SU-DHL-6 (cell line): ENCODE measurements around the gene ATG9B.

Source experiments
- H2AFZ ChIP-seq: fragments of 200-600 bp; sonication (generic); 2 replicates; pipeline ENCODE4 v1.6.1; 2014; ENCODE audit warnings: low read depth, mild to moderate bottlenecking, moderate library complexity, mixed read lengths, antibody characterized with exemption, low read length; ENCODE audit not compliant: severe bottlenecking
- H3F3A ChIP-seq: fragments of 200-600 bp; shearing (Covaris generic); 2 replicates; pipeline ENCODE4 v1.6.0; 2016; ENCODE audit warnings: antibody characterized with exemption, mild to moderate bottlenecking; ENCODE audit not compliant: insufficient read depth
- H3K27ac ChIP-seq: fragments of 200-600 bp; sonication (generic); 2 replicates; pipeline ENCODE4 v1.5.1; 2016; ENCODE audit warnings: low read depth, mild to moderate bottlenecking, low read length, moderate library complexity, mixed read lengths
- H3K27me3 ChIP-seq: fragments of 200-600 bp; sonication (generic), shearing (Covaris generic); 2 replicates; pipeline ENCODE4 v1.6.0; 2014; ENCODE audit warnings: mild to moderate bottlenecking, low read length
- H3K36me3 ChIP-seq: fragments of 200-600 bp; sonication (generic); 2 replicates; pipeline ENCODE4 v1.6.1; 2014; ENCODE audit warnings: mild to moderate bottlenecking, low read length, mixed read lengths
- H3K4me2 ChIP-seq: fragments of 300-600, 200-600 bp; shearing (Covaris generic), sonication (generic); 2 replicates; pipeline ENCODE4 v1.6.0; 2014; ENCODE audit warnings: low read length, low read depth, mild to moderate bottlenecking; ENCODE audit not compliant: poor library complexity, severe bottlenecking
- H3K4me3 ChIP-seq: fragments of 200-600 bp; sonication (generic); 2 replicates; pipeline ENCODE4 v1.5.1; 2014; ENCODE audit warnings: antibody characterized with exemption, low read length, mild to moderate bottlenecking, mixed read lengths; ENCODE audit not compliant: insufficient read depth, poor library complexity, severe bottlenecking
- H3K79me2 ChIP-seq: fragments of 200-600 bp; sonication (generic); 2 replicates; pipeline ENCODE4 v1.6.1; 2014; ENCODE audit warnings: mild to moderate bottlenecking, low read length, moderate library complexity; ENCODE audit not compliant: insufficient read depth
- H3K9ac ChIP-seq: fragments of 200-600 bp; sonication (generic); 2 replicates; pipeline ENCODE4 v1.7.0; 2014; ENCODE audit warnings: mild to moderate bottlenecking, low read length
- H3K9me2 ChIP-seq: fragments of 200-600 bp; sonication (generic); replicated peaks from 2 replicates; pipeline ENCODE4 v1.6.1; 2014; ENCODE audit warnings: low read length; ENCODE audit not compliant: insufficient read depth
- H3K9me3 ChIP-seq: fragments of 200-600 bp; sonication (generic); 2 replicates; pipeline ENCODE4 v1.6.1; 2014; ENCODE audit warnings: low read length, mixed read lengths; ENCODE audit not compliant: insufficient read depth
- H4K20me1 ChIP-seq: fragments of 200-600 bp; sonication (generic); 2 replicates; pipeline ENCODE4 v1.6.1; 2014; ENCODE audit warnings: low read depth, mild to moderate bottlenecking, antibody characterized with exemption, low read length, moderate library complexity, mixed read lengths
- CTCF ChIP-seq: fragments of 200-600 bp; sonication (generic); IDR thresholded peaks from one replicate; pipeline ENCODE4 v1.5.1; 2017; ENCODE audit warnings: antibody characterized with exemption, mild to moderate bottlenecking, low read length, moderate library complexity; ENCODE audit not compliant: insufficient read depth, poor library complexity, severe bottlenecking
- EZH2phosphoT487 ChIP-seq: fragments of 200-600 bp; sonication (generic), shearing (Covaris generic); conservative IDR thresholded peaks from 2 replicates; pipeline ENCODE4 v1.6.1; 2018; ENCODE audit warnings: mild to moderate bottlenecking, antibody characterized with exemption, low read length, moderate library complexity, mixed read lengths

The ATG9B gene

GRCh38 chr7:151064454-151064853 is 40.2 kb upstream of the ATG9B start:
- no peak overlapping the region for H3K27ac ChIP-seq
- no peaks in the 10 kb centered on the region for H3F3A ChIP-seq
- TF ChIP-seq EZH2phosphoT487, result no peak
- TF ChIP-seq CTCF, result no peak
- H4K20me1 ChIP-seq, result no peaks in the 10 kb centered on the region
- H3K9me2 ChIP-seq, result no peaks in the 10 kb centered on the region
- no peaks in the 10 kb centered on the region for H3K36me3 ChIP-seq
- H3K27me3 ChIP-seq, result no peaks in the 10 kb centered on the region
- H3K9ac ChIP-seq, result no peak overlapping the region
- H3K9me3 ChIP-seq, result no peaks in the 10 kb centered on the region
- no peak overlapping the region for H3K4me3 ChIP-seq
- peaks cover 27% of the 10 kb centered on the region for H3K79me2 ChIP-seq
- no peak overlapping the region for H3K4me2 ChIP-seq
- no peak overlapping the region for H2AFZ ChIP-seq

- Histone ChIP-seq H3K9me2 (no peaks in the 10 kb centered on the region), H3K79me2 (peaks cover 27% of the 10 kb centered on the region), H3K9me3 (no peaks in the 10 kb centered on the region), H3F3A (peaks cover 8% of the 10 kb centered on the region), H3K9ac (no peak overlapping the region), H3K27me3 (no peaks in the 10 kb centered on the region), H3K36me3 (no peaks in the 10 kb centered on the region), H2AFZ (no peak overlapping the region), H4K20me1 (no peaks in the 10 kb centered on the region), H3K27ac (no peak overlapping the region), H3K4me3 (no peak overlapping the region), H3K4me2 (no peak overlapping the region)
- no peak for TF ChIP-seq EZH2phosphoT487
Measured at GRCh38 chr7:151063212-151063561, 38.9 kb upstream of the ATG9B start.

DNA sequence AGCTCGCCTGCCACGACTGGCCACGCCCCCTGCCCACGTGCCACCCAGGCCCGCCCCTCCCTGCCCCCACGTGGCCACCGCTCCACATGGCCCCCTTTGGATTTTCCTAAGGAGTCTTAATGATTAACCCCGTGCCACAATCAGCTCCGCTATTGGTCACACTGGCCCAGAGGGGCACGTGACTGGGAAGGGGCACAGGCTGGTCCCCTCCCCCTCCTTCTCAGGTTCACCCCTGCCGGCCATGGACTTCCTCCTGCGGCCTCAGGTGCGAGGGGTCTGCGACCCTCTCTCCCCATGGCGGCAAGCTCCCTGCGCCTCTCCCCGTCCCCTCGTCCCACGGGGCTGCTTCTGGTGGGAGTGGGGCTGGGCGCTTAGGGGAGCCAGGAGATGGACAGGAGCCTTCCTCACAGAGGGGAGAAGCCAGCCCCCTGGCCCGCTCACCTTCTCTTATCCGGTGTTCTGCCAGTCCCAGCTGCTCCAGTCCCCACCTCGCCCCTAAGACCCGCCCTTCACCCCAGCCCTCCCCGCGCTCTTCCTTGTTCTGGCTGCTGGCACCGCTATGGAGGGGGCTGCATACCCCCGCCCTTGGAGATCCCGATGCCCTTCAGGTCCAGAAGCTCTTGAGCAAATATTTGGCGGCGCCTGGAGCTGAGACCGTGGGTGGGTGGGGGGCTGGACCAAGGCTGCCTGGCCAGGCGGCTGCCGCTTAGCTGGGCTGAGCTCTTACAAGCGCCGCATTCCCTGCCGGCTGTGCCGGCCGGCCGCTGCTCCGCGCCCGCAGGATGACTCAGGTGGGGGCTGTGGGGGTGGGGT is 38.3 kb upstream of the ATG9B start:
- Histone ChIP-seq H3K27ac (no peak overlapping the region), H3F3A (peaks cover 8% of the 10 kb centered on the region), H3K9me2 (no peaks in the 10 kb centered on the region), H3K36me3 (no peaks in the 10 kb centered on the region), H3K4me2 (no peak overlapping the region), H3K79me2 (peaks cover 27% of the 10 kb centered on the region), H3K9ac (no peak overlapping the region), H3K27me3 (no peaks in the 10 kb centered on the region), H3K4me3 (no peak overlapping the region), H2AFZ (no peak overlapping the region), H4K20me1 (no peaks in the 10 kb centered on the region), H3K9me3 (no peaks in the 10 kb centered on the region)
- TF ChIP-seq EZH2phosphoT487, result no peak
- no peak for TF ChIP-seq CTCF

- no peaks in the 10 kb centered on the region for H3K9me2 ChIP-seq
- peaks cover 27% of the 10 kb centered on the region for H3K79me2 ChIP-seq
- no peaks in the 10 kb centered on the region for H3K27me3 ChIP-seq
- TF ChIP-seq CTCF (no peak), EZH2phosphoT487 (no peak)
- no peak overlapping the region for H2AFZ ChIP-seq
- H3F3A ChIP-seq, result peaks cover 8% of the 10 kb centered on the region
- H3K4me3 ChIP-seq, result no peak overlapping the region
- no peaks in the 10 kb centered on the region for H4K20me1 ChIP-seq
- H3K4me2 ChIP-seq, result no peak overlapping the region
- no peak overlapping the region for H3K9ac ChIP-seq
- H3K36me3 ChIP-seq, result no peaks in the 10 kb centered on the region
- no peak overlapping the region for H3K27ac ChIP-seq
- H3K9me3 ChIP-seq, result no peaks in the 10 kb centered on the region
Measured at GRCh38 chr7:151062111-151062398, 37.8 kb upstream of the ATG9B start.
